Hematopoietic multipotent progenitor cell treated with erythropoietin and hydrocortisone succinate and interleukin-3 and kit ligand, for 4 days (in vitro differentiated cells): ENCODE measurements around the gene RPRD1A.
"Not testable (repeated sequence)": the region's sequence is repeated elsewhere in the genome, so short reads cannot be mapped to it uniquely, and the experiment has no call there.

ENCODE experiments used
- DNase-seq: peaks from one replicate; pipeline ENCODE4 v3.0.0-alpha.2; 2015

RPRD1A gene

GRCh38 chr18:36077764-36078163 is 10.4 kb upstream of the RPRD1A start:
- DNase-seq, result not testable (repeated sequence)

GRCh38 chr18:36075862-36076587 is 8.7 kb upstream of the RPRD1A start:
- peak; percentile 29 for DNase-seq

- DNase-seq, result no peak
Observed at GRCh38 chr18:36074435-36074834, 7.1 kb upstream of the RPRD1A start.

- DNase-seq, result no peak
Observed at GRCh38 chr18:36073676-36074075, 6.3 kb upstream of the RPRD1A start.

GRCh38 chr18:36072406-36072805 is 5.0 kb upstream of the RPRD1A start:
- not testable (repeated sequence) for DNase-seq

- DNase-seq, result peak; percentile 54
Observed at GRCh38 chr18:36066686-36067054, 689 bp downstream of the RPRD1A start.

GRCh38 chr18:36066001-36066400 is 1.4 kb downstream of the RPRD1A start:
- peak; percentile 28 for DNase-seq

GRCh38 chr18:36064809-36065079 is 2.6 kb downstream of the RPRD1A start:
- not testable (repeated sequence) for DNase-seq

GRCh38 chr18:36064027-36064808 is 3.1 kb downstream of the RPRD1A start:
- DNase-seq, result peak; percentile 19

GRCh38 chr18:36058674-36059073 is 8.7 kb downstream of the RPRD1A start:
- DNase-seq, result no peak

GRCh38 chr18:36051760-36052159 is 15.6 kb downstream of the RPRD1A start:
- peak; percentile 32 for DNase-seq

- no peak for DNase-seq
Observed at GRCh38 chr18:36050479-36050878, 16.9 kb downstream of the RPRD1A start.

GRCh38 chr18:36047521-36047920 is 19.8 kb downstream of the RPRD1A start:
- no peak for DNase-seq

- DNase-seq, result no peak
Observed at GRCh38 chr18:36046898-36047297, 20.5 kb downstream of the RPRD1A start.

GRCh38 chr18:36045241-36045991 is 21.9 kb downstream of the RPRD1A start:
- no peak for DNase-seq

- no peak for DNase-seq
Observed at GRCh38 chr18:36043153-36043552, 24.2 kb downstream of the RPRD1A start.

- peak; percentile 70 for DNase-seq
Observed at GRCh38 chr18:36041146-36041545, 26.2 kb downstream of the RPRD1A start.

GRCh38 chr18:36038102-36038663 is 29.2 kb downstream of the RPRD1A start:
- no peak for DNase-seq

GRCh38 chr18:36035253-36035652 is 32.1 kb downstream of the RPRD1A start:
- no peak for DNase-seq

- DNase-seq, result no peak
Observed at GRCh38 chr18:36034299-36034895, 33.0 kb downstream of the RPRD1A start.

GRCh38 chr18:36031903-36032302 is 35.5 kb downstream of the RPRD1A start:
- no peak for DNase-seq

GRCh38 chr18:36031407-36031806 is 36.0 kb downstream of the RPRD1A start:
- DNase-seq, result no peak

- DNase-seq, result peak; percentile 54
Observed at GRCh38 chr18:36028859-36029258, 38.5 kb downstream of the RPRD1A start.
